HPDE6-E6E7 (cell line): ENCODE measurements around the gene SLC25A25.
"Not testable (repeated sequence)": the region's sequence is repeated elsewhere in the genome, so short reads cannot be mapped to it uniquely, and the experiment has no call there.

Experiments
- DNase-seq: peaks from one replicate; pipeline ENCODE4 v3.0.0; 2011; ENCODE audit warnings: missing footprints; ENCODE audit errors: extremely low spot score

SLC25A25 gene

DNA sequence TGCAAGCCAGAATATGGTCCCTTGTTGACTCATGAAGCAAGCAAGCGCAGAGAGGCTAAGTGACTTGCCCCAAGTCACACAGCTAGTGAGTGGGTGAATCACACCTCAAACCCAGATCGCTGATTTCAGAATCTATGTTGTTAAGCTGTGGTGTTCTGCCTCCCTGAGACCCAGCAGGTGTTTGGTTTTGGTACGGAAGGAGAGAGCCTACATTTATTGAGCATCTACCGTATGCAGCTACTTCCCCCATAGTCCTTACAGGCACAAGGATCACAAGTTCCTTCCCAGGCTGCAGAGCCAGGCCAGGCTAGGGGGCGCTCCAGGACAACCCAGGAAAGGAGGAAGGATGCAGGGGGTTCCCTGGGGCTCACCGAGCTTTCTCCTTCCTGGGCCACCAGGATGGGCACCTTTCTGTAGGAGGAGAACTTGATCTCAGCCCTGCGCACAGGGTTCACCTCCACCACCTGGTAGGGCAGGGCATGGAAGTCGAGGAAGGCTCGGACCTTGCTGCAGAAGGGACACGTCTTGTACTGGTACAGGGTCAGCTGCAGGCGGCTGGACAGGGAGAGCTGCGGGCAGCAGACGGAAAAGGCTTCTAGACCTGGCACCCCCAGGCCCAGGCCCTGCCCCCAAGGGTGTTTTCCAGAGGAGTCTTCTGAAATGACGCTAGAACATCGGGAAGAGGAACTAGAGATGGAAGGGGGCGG is 57.0 kb downstream of the SLC25A25 start:
- no peak for DNase-seq

DNA sequence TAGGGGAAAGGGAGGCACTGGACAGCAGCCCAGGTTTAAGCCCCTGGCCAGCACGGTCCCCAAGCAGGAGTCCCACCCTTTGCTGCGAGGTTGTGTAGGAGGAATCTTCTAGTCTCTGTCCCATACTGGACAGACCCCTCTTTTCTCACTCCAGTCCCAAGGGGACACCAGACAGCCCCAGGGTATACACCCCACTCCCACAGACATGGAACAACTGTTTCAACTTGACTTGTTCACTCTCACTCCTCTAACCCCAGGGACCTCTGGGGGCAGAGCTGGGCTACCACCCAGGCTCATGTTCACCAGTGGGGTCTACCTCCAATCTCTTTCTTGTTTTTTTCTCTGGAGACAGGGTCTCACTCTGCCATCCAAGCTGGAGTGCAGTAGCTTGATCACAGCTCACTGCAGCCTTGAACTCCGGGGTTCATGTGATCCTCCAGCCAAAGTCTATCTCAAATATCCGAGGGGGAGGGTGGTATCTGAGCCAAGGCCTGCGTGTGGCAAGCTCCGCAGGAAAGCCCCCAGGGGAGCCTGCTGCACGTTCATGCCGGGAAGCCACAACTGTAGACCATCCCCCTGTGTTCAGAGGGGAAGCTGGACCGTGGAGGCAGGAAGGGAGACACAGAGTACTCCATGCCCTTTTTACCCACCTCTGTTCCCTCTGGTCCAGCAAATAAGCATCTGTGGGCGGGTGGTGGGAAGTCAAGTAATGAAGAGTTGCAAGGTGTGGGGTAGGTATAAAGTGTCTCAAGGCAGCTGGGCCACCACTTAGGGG is 57.7 kb downstream of the SLC25A25 start:
- no peak for DNase-seq

DNA sequence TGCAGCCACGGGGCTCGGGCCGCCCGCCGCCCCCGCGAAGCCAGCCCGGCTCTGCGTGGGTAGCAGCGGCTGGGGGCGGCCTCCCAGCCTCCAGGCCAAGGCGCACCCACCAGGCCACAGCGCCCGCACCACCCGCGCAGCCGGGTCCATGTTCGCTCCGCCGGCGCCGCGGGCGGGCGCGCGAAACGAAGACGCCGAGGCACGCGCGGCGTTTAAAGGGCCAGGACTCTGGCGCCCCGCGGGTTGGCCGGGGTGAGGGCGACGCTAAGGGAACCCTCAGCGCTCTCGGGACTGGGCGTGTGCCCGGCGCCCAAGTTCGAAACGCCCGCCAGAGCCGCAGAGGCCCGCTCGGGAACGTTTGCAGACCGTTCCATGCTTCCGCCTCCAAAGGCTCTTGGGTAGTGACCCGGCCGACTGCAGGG is 59.5 kb downstream of the SLC25A25 start, which contains the start of gene PTGES2:
Gene PTGES2 (minus strand): TSS at position 162 of the 422 bp plus-strand sequence. CDS start 12 bp downstream, at position 150.
- DNase-seq = peak; percentile 70

- peak; percentile 66 for DNase-seq
Observed at GRCh38 chr9:128127990-128128835, 60.2 kb downstream of the SLC25A25 start.

DNA sequence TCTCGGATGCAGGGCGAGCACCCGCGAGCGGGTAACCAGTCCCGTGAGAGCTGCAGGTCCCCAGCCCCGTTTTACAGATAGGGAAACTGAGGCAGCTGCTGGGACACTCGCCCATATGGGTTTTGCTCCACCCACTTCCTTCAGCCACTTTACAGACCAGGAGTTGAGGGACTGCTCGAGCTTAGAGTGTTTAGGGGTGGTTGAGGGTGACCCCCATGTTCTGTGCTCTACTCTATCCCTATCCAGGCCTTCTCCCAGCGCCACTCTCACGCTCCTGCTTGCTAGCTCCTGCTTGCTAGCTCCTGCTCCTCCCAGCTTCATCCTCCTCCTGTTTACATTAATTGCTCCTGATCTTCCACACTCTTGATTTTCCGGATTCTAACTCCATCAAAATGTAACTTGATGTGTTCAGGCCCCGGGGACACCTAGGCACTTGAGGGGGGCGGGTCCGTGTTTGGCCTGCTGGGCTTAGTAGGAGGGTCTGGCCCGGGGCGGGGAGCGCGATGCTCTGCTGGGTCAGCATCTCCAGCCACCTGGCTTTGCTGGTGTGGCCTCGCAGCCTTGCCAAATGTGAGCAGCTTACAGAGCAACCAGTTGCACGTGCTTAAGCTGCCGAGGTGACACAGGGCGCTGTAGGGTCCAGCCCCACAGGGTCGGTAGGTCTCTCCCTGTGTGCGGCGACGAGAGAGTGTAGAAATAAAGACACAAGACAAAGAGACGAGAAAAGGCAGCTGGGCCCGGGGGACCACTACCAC is 61.0 kb downstream of the SLC25A25 start:
- DNase-seq = no peak

- DNase-seq = not testable (repeated sequence)
Observed at GRCh38 chr9:128129976-128130590, 62.1 kb downstream of the SLC25A25 start.

DNA sequence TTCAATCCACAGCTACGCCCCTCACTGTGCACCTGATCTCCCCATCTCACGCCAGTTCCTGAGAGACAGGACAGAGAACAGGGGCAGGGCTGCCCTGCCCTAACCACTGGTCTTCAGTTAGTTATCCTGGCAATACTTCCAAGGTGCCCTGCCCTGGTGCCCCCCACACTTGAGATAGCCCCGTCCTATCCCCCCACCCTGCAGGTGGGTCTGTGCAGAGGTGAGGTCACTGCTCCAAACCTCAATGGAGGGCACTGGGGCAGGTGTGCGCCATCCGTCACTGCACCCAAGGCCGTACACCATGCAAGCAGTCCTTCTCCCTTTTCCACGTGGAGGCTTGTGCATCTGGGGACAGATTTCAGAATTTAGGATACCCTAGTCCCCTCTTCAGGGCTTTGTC is 62.6 kb downstream of the SLC25A25 start:
- not testable (repeated sequence) for DNase-seq

DNA sequence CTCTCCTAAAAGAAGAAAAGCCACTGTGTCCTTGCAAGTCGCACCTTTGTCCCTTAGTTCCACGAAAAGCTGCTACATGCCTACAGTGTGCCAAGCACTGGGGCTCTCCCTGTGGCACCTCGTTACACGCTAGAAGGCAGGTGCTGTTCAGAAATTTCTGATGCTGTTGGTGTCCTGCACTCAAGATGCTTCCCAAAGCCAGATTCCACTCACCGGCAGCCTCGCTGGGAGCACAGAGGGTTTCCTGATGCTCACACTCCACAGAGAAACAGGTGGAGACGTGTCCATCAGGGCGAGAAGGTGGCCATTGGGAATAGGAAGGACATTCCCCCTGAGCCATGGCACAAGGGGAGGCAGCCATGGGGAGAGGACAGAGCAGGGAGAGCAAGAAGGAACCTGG is 63.3 kb downstream of the SLC25A25 start:
- DNase-seq = not testable (repeated sequence)

GRCh38 chr9:128132139-128132538 is 64.1 kb downstream of the SLC25A25 start:
- DNase-seq = not testable (repeated sequence)

- not testable (repeated sequence) for DNase-seq
Observed at GRCh38 chr9:128135561-128135960, 67.5 kb downstream of the SLC25A25 start.

GRCh38 chr9:128136816-128137793 is 69.1 kb downstream of the SLC25A25 start:
- DNase-seq = no peak

DNA sequence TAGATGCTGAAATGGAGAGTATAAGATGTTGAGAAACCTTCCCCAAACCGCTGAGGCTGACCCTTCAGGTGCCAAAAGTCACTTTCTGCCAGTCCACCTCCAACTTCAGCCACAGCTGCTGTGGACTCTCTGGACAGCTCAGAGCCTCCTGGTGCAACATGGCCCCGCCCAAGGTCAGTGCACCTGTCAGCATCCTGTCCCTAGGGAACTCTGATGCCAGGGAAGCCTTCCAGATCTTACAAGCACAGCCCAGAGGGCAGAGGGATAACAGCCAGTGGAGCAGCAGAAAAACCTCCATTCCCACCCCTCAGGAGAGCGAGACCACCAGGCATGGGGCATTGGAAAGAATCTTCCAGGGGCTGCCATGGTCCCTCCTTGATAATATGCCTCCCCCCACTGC is 70.0 kb downstream of the SLC25A25 start:
- no peak for DNase-seq

GRCh38 chr9:128139621-128140020 is 71.6 kb downstream of the SLC25A25 start:
- no peak for DNase-seq

- no peak for DNase-seq
Observed at GRCh38 chr9:128141604-128142003, 73.6 kb downstream of the SLC25A25 start.

DNA sequence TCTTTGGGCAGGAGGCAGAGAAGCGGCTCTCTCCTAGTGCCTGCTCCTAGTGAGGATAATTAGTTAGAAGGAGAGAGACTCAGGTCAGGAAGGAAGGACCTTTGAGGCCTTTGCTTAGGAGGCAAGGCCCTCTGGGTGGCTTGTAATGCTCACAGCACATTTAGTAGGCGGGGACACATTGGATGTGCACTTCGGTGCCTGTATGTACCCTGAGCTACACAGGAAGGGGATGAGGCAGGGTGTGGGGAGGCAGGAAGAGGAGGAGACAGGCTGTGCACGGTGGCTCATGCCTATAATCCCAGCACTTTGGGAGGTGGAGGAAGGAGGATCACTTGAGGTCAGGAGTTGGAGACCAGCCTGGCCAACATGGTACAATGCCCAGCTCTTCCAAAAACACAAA is 74.0 kb downstream of the SLC25A25 start:
- no peak for DNase-seq

DNA sequence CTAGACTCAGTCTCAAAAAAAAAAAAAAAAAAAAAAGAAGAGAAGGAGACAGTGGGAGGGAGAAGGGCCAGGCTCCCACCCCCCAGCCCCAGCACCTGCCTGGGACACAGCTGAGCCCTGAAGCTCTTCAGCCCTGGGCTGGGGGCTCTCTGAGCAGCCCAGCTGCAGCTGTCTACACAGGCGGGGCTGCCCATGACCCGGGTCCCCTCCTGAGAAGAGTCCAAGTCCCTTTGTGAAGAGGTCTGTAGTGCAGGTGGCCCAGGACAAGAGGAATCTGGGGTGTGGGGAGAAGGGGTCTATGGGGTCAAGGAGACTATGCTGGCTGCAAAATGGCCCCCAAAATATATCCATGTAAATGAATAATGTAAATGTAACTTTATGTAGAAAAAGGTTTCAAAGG is 74.6 kb downstream of the SLC25A25 start:
- DNase-seq = no peak

GRCh38 chr9:128143525-128144238 is 75.7 kb downstream of the SLC25A25 start:
- DNase-seq = no peak

DNA sequence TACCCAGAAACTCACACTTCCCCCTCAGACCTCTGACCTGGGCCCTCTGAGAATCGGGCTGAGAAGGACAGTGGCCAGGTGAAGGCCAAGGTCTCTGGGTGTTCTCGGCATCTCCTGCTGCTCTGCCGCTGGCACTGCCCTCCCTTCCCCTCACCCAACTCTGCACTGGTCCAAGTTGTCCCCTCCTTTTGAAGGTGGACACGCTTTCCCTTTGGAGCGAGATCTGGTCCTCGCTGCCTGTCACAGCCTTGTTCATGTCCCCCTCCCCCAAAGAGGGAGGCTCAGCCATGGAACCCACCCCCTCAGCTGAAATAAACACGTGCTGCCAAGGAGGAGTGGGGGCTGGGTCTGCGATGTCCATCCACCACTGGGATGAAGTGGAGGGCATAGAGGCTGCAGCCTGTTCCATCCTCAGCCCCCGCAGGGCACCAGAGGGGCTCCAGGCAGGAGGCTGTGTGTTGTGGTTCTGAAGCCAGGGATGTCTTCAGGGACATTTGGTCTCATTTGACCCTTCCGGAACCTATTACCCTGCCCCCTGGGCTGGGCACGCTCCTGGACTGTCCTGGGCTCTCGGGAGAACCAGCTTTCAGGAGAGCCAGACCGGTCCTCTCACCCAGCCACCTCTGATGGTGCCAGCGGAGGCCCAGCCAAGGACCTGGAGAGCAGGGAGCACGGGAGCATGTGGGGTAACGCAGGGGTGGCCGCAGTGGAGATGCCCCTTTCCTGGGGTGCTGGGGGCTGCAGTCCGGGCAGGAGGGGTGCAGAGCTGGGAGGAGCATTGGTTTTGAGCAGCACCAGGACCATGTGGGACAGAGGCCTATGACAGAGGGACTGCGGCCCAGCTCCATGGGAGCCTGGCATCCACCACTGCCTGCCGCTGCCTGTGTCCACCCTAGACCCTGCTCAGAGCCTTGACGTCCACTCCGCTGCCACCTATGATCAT is 76.5 kb downstream of the SLC25A25 start:
- DNase-seq = no peak
